ENCODE data around the gene CREBRF. TPM values are rescaled to one million over a fixed set of nuclear protein-coding genes. Genes with fewer than 3 reads are reported as not detected.
A peak's percentile ranks its signal among the peaks of the same experiment; 100 is the strongest.

CREBRF gene
- total RNA-seq, 2 experiments from 2014 or later = 24.2 to 25.4 TPM

GRCh38 chr5:173178369-173178910 lies 122.3 kb downstream of the CREBRF start:
- DNase-seq = no peak
- peaks cover 2% of the 10 kb centered on the region for H3K4me1 Mint-ChIP-seq
- peaks cover 5% of the 10 kb centered on the region for H3K9me3 Mint-ChIP-seq
- H3K36me3 Mint-ChIP-seq (ENCODE audit: low read depth) = no peaks in the 10 kb centered on the region
- H3K4me3 Mint-ChIP-seq = no peak overlapping the region
- H3K27me3 Mint-ChIP-seq = no peaks in the 10 kb centered on the region
- ChIA-PET POLR2A (no interaction called here), CTCF (interaction anchor here (0.9 kb wide), 1 partner anchor 34 kb away, joined by 3 read pairs; the partner anchor contains the start of gene BNIP1)
- no peak overlapping the region for H3K27ac Mint-ChIP-seq

GRCh38 chr5:173180331-173180730 lies 124.2 kb downstream of the CREBRF start:
- Mint-ChIP-seq H3K4me1 (peaks cover 2% of the 10 kb centered on the region), H3K36me3 (ENCODE audit: low read depth) (no peaks in the 10 kb centered on the region), H3K4me3 (no peak overlapping the region), H3K27ac (no peak overlapping the region), H3K27me3 (no peaks in the 10 kb centered on the region), H3K9me3 (peaks cover 5% of the 10 kb centered on the region)
- POLR2A ChIA-PET = no interaction called here
- CTCF ChIA-PET = no interaction called here
- DNase-seq = no peak

GRCh38 chr5:173187054-173187743 lies 131.0 kb downstream of the CREBRF start:
- no peaks in the 10 kb centered on the region for H3K9me3 Mint-ChIP-seq
- no peaks in the 10 kb centered on the region for H3K36me3 Mint-ChIP-seq (ENCODE audit: low read depth)
- H3K27ac Mint-ChIP-seq = no peak overlapping the region
- H3K4me3 Mint-ChIP-seq = no peak overlapping the region
- peak; percentile 22 for DNase-seq
- H3K27me3 Mint-ChIP-seq = no peaks in the 10 kb centered on the region
- H3K4me1 Mint-ChIP-seq = no peaks in the 10 kb centered on the region
- ChIA-PET CTCF (interaction anchor here (0.7 to 1.1 kb wide), 2 partner anchors 203 to 208 kb away, joined by 3 to 4 read pairs; partner anchors contain the start of gene ATP6V0E1), POLR2A (no interaction called here)

GRCh38 chr5:173188280-173188679 lies 132.1 kb downstream of the CREBRF start:
- no peaks in the 10 kb centered on the region for H3K27me3 Mint-ChIP-seq
- no peak for DNase-seq
- H3K36me3 Mint-ChIP-seq (ENCODE audit: low read depth) = no peaks in the 10 kb centered on the region
- no peaks in the 10 kb centered on the region for H3K9me3 Mint-ChIP-seq
- POLR2A ChIA-PET = no interaction called here
- H3K27ac Mint-ChIP-seq = no peak overlapping the region
- CTCF ChIA-PET = no interaction called here
- no peaks in the 10 kb centered on the region for H3K4me1 Mint-ChIP-seq
- H3K4me3 Mint-ChIP-seq = no peak overlapping the region

Other genes with a start within 250 kb of the CREBRF start
- gene ERGIC1, start 222.1 kb upstream of the CREBRF start, total RNA-seq = 10 to 100 TPM; 36.1 to 37.2 TPM
- 10 to 100 TPM; 36.2 to 38.7 TPM for gene RPL26L1, start 96.9 kb upstream of the CREBRF start, total RNA-seq
- 100 to 1,000 TPM; 163 to 166 TPM for gene ATP6V0E1, start 72.6 kb upstream of the CREBRF start, total RNA-seq
- 10 to 100 TPM; 13.2 to 13.3 TPM for gene BNIP1, start 88.2 kb downstream of the CREBRF start, total RNA-seq
- gene NKX2-5, start 178.9 kb downstream of the CREBRF start, total RNA-seq = not detected

All from activated CD4-positive, alpha-beta memory T cell treated with anti-CD3 and anti-CD28 coated beads, Interleukin-2, amount 10 ng/mL, durations not matched to agents 7 days and 5 days (primary cell).